K562 (cell line): ENCODE measurements around the gene CDCP1. TPM values are rescaled to one million over a fixed set of nuclear protein-coding genes. Genes with fewer than 3 reads are reported as not detected.
A peak's percentile ranks its signal among the peaks of the same experiment; 100 is the strongest.

Source experiments
- ARID3B ChIP-seq: fragments of 250-450 bp; sonication (Bioruptor Pico); IDR thresholded peaks from 2 replicates; pipeline ENCODE4 v1.4.0; 2020; ENCODE audit warnings: borderline replicate concordance
- BMI1 ChIP-seq: fragments of 150-350 bp; IDR thresholded peaks from 2 replicates; pipeline ENCODE4 v1.6.1; 2014; ENCODE audit warnings: low read length
- CTCF ChIP-seq, 3 experiments: IDR thresholded peaks in 2 of 3; conservative IDR thresholded peaks in 1 of 3; 2 replicates each; pipeline ENCODE4 v1.5.1; 2011 to 2012; ENCODE audit warnings: low read length in 3 of 3, mild to moderate bottlenecking in 3 of 3, control low read depth in 2 of 3, improper control_type of control experiment in 1 of 3, inconsistent platforms in 1 of 3, low read depth in 1 of 3, mixed read lengths in 1 of 3, moderate library complexity in 1 of 3; ENCODE audit not compliant: insufficient read depth in 2 of 3
- FOXA3 ChIP-seq, 2 experiments: fragments of 450-650 bp in 1 of 2; sonication (generic) in 1 of 2; formaldehyde crosslinking; IDR thresholded peaks in 1 of 2; conservative IDR thresholded peaks in 1 of 2; 2 replicates each; pipeline versions ENCODE4 v1.4.0 to v1.8.0; 2020 to 2022; ENCODE audit warnings: mild to moderate bottlenecking in 2 of 2, missing genetic modification reagents in 1 of 2
- FOXJ2 ChIP-seq: fragments of 200-800 bp; sonication (Bioruptor generic); IDR thresholded peaks from 2 replicates; pipeline ENCODE4 v1.6.1; 2016; ENCODE audit warnings: missing genetic modification characterization, missing compliant biosample characterization
- GATA2 ChIP-seq: sonication (generic); formaldehyde crosslinking; IDR thresholded peaks from 2 replicates; pipeline ENCODE4 v1.4.0; 2020; ENCODE audit warnings: mild to moderate bottlenecking, missing genetic modification reagents
- GTF2F1 ChIP-seq: IDR thresholded peaks from 2 replicates; pipeline ENCODE4 v1.6.1; 2011; ENCODE audit warnings: low read depth, low read length, improper control_type of control experiment
- MAZ ChIP-seq, 2 experiments: fragments of 450-650 bp in 1 of 2; sonication (generic) in 1 of 2; formaldehyde crosslinking; IDR thresholded peaks in 1 of 2; conservative IDR thresholded peaks in 1 of 2; 2 replicates each; pipeline versions ENCODE4 v1.4.0 to v1.5.0; 2020; ENCODE audit warnings: mild to moderate bottlenecking in 1 of 2, missing genetic modification reagents in 1 of 2
- MTF1 ChIP-seq: fragments of 250-450 bp; sonication (Bioruptor Pico); IDR thresholded peaks from 2 replicates; pipeline ENCODE4 v1.9.0; 2021; ENCODE audit warnings: moderate library complexity, mild to moderate bottlenecking, inconsistent platforms, borderline replicate concordance
- NCOA1 ChIP-seq: fragments of 450-650 bp; IDR thresholded peaks from 2 replicates; pipeline ENCODE4 v1.6.1; 2016; ENCODE audit warnings: low read depth
- NUFIP1 ChIP-seq: fragments of 450-650 bp; IDR thresholded peaks from 2 replicates; pipeline ENCODE4 v1.6.1; 2018; ENCODE audit not compliant: partially characterized antibody
- PHF20 ChIP-seq: fragments of 450-650 bp; IDR thresholded peaks from 2 replicates; pipeline ENCODE4 v1.6.1; 2018; ENCODE audit not compliant: partially characterized antibody
- RBM17 ChIP-seq: fragments of 200-400 bp; formaldehyde crosslinking; IDR thresholded peaks from 2 replicates; pipeline ENCODE4 v1.6.1; 2017; ENCODE audit warnings: low read depth, mild to moderate bottlenecking, low read length, borderline replicate concordance
- TCFL5 ChIP-seq: fragments of 250-450 bp; sonication (Bioruptor Pico); conservative IDR thresholded peaks from 2 replicates; pipeline ENCODE4 v1.6.1; 2021; ENCODE audit warnings: mild to moderate bottlenecking, moderate library complexity, matching md5 sums
- TOE1 ChIP-seq, 2 experiments: fragments of 450-650 bp in 1 of 2; sonication (generic) in 1 of 2; formaldehyde crosslinking in 1 of 2; IDR thresholded peaks; 2 replicates each; pipeline versions ENCODE4 v1.7.1 to v1.8.0; 2016 to 2022; ENCODE audit warnings: borderline replicate concordance in 2 of 2, mild to moderate bottlenecking in 2 of 2, antibody characterized with exemption in 1 of 2, inconsistent platforms in 1 of 2, low read depth in 1 of 2, missing genetic modification reagents in 1 of 2, moderate library complexity in 1 of 2
- ZNF347 ChIP-seq: fragments of 450-650 bp; formaldehyde crosslinking; IDR thresholded peaks from 2 replicates; pipeline ENCODE4 v1.4.0; 2020; ENCODE audit warnings: low read depth, mild to moderate bottlenecking, moderate library complexity
- ZNF586 ChIP-seq: fragments of 450-650 bp; formaldehyde crosslinking; conservative IDR thresholded peaks from 2 replicates; pipeline ENCODE4 v1.4.0; 2020; ENCODE audit warnings: mild to moderate bottlenecking, moderate library complexity
- polyA plus RNA-seq, 8 experiments: library from polyadenylated mRNA; depleted of rRNA in 4 of 8; stranded (reverse) in 5 of 8; unstranded in 3 of 8; fragments of >200 nt; fragmentation: Nextera tagmentation in 2 of 8; fragmentation: Illumina TruSeq in 1 of 8; extraction: Ambion mirVana in 2 of 8; extraction: Trizol in 1 of 8; gene quantifications; 2 replicates each; pipeline versions ENCODE4 v1.2.1 to v1.2.3, GENCODE V29; 2011 to 2014; ENCODE audit warnings: inconsistent platforms in 1 of 8, missing spikeins in 1 of 8
- total RNA-seq, 7 experiments: library from RNA; depleted of rRNA in 6 of 7; stranded (reverse); fragments of >200 nt in 6 of 7; fragmentation: Illumina TruSeq in 2 of 7; extraction: Trizol in 2 of 7; gene quantifications; 2 replicates each; pipeline versions ENCODE4 v1.2.1 to v1.2.3, GENCODE V29; 2011 to 2021; ENCODE audit warnings: low replicate concordance in 1 of 7
- TF ChIP-seq, protein P1 (sequence below): fragments of 450-650 bp; IDR thresholded peaks from 2 replicates; pipeline ENCODE4 v1.6.1; 2017; ENCODE audit warnings: antibody characterized with exemption
- TF ChIP-seq, protein P2 (sequence below): fragments of 200-800 bp; sonication (Bioruptor generic); IDR thresholded peaks from 2 replicates; pipeline ENCODE4 v1.6.1; 2017; ENCODE audit warnings: missing genetic modification characterization, missing compliant biosample characterization

The CDCP1 gene
- total and polyA plus RNA-seq, 9 of the 15 experiments (the other 6 are each of a cell fraction or from before 2014, with no cell fraction given) = 3.9 to 16.4 (median 5.2) TPM

GRCh38 chr3:45103753-45104714, 42.1 kb downstream of the CDCP1 start (continued):
- TF ChIP-seq, protein P1, sequence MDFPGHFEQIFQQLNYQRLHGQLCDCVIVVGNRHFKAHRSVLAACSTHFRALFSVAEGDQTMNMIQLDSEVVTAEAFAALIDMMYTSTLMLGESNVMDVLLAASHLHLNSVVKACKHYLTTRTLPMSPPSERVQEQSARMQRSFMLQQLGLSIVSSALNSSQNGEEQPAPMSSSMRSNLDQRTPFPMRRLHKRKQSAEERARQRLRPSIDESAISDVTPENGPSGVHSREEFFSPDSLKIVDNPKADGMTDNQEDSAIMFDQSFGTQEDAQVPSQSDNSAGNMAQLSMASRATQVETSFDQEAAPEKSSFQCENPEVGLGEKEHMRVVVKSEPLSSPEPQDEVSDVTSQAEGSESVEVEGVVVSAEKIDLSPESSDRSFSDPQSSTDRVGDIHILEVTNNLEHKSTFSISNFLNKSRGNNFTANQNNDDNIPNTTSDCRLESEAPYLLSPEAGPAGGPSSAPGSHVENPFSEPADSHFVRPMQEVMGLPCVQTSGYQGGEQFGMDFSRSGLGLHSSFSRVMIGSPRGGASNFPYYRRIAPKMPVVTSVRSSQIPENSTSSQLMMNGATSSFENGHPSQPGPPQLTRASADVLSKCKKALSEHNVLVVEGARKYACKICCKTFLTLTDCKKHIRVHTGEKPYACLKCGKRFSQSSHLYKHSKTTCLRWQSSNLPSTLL = no peak
- TF ChIP-seq MTF1 (CRISPR knock-in tag) = no peak
- TF ChIP-seq GTF2F1 = no peak
- TF ChIP-seq ZNF347 (CRISPR knock-in tag) = no peak
- TF ChIP-seq FOXA3 (CRISPR knock-in tag; conservative IDR thresholded peaks at IDR 0.05 in 1 of 2, IDR thresholded peaks at IDR 0.05 in 1 of 2) = peak; percentile 93 to 94
- TF ChIP-seq GATA2 = peak; percentile 98
- TF ChIP-seq NUFIP1 = peak; percentile 57
- TF ChIP-seq, protein P2, sequence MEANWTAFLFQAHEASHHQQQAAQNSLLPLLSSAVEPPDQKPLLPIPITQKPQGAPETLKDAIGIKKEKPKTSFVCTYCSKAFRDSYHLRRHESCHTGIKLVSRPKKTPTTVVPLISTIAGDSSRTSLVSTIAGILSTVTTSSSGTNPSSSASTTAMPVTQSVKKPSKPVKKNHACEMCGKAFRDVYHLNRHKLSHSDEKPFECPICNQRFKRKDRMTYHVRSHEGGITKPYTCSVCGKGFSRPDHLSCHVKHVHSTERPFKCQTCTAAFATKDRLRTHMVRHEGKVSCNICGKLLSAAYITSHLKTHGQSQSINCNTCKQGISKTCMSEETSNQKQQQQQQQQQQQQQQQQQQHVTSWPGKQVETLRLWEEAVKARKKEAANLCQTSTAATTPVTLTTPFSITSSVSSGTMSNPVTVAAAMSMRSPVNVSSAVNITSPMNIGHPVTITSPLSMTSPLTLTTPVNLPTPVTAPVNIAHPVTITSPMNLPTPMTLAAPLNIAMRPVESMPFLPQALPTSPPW = peak; percentile 80
- TF ChIP-seq CTCF (IDR thresholded peaks at IDR 0.05 in 2 of 3, conservative IDR thresholded peaks at IDR 0.05 in 1 of 3; ENCODE audit: insufficient read depth in 2 of 3, low read depth in 1 of 3, low read length in 3 of 3) = no peak
- no peak; the same call in 1 of the 2 replicates for TF ChIP-seq TCFL5 (CRISPR knock-in tag)
- TF ChIP-seq RBM17 = no peak
- peak; percentile 35; the same call in 1 of the 2 replicates for TF ChIP-seq TOE1 (IDR thresholded peaks at IDR 0.05; ENCODE audit: borderline replicate concordance)
- TF ChIP-seq TOE1 (CRISPR knock-in tag; IDR thresholded peaks at IDR 0.05; ENCODE audit: borderline replicate concordance, low read depth) = no peak
- no peak for TF ChIP-seq BMI1
- no peak for TF ChIP-seq PHF20
- TF ChIP-seq ARID3B (CRISPR knock-in tag) = no peak
- peak; percentile 68 to 77; a peak in 3 of 4 replicates for TF ChIP-seq MAZ (CRISPR knock-in tag; conservative IDR thresholded peaks at IDR 0.05 in 1 of 2, IDR thresholded peaks at IDR 0.05 in 1 of 2)
- TF ChIP-seq FOXJ2 (tag) = no peak
- no peak for TF ChIP-seq ZNF586 (CRISPR knock-in tag)
- peak; percentile 93 for TF ChIP-seq NCOA1
